Nephron (organoid): Measurements from ENCODE around the gene CDH16.
A peak's percentile ranks its signal among the peaks of the same experiment; 100 is the strongest.

ENCODE experiments used
- H3K27ac Mint-ChIP-seq, 3 experiments: 2 replicates each; pipeline ENCODE4 v1.8.0; 2020; ENCODE audit warnings: mixed read lengths in 3 of 3, mild to moderate bottlenecking in 2 of 3, moderate library complexity in 1 of 3
- H3K27me3 Mint-ChIP-seq: 2 replicates; pipeline ENCODE4 v1.8.0; 2021; ENCODE audit warnings: low read depth, mild to moderate bottlenecking, moderate library complexity, mixed read lengths
- H3K36me3 Mint-ChIP-seq: 2 replicates; pipeline ENCODE4 v1.8.0; 2020; ENCODE audit warnings: low read depth, mixed read lengths
- H3K4me1 Mint-ChIP-seq: 2 replicates; pipeline ENCODE4 v1.8.0; 2020; ENCODE audit warnings: mixed read lengths
- H3K4me3 Mint-ChIP-seq, 3 experiments: 2 replicates each; pipeline ENCODE4 v1.8.0; 2020; ENCODE audit warnings: mild to moderate bottlenecking in 3 of 3, mixed read lengths in 3 of 3, moderate library complexity in 2 of 3
- H3K9me3 Mint-ChIP-seq: 2 replicates; pipeline ENCODE4 v1.8.0; 2020; ENCODE audit warnings: mixed read lengths
- CTCF ChIP-seq, 3 experiments: fragments of 200-600 bp; sonication (generic); IDR thresholded peaks; one replicate each; pipeline ENCODE4 v1.5.0; 2021; ENCODE audit warnings: antibody characterized with exemption in 3 of 3; ENCODE audit not compliant: unreplicated experiment in 3 of 3

CDH16 gene

GRCh38 chr16:66926961-66927436 is 8.3 kb upstream of the CDH16 start:
- no peak for TF ChIP-seq CTCF (IDR thresholded peaks at IDR 0.05; ENCODE audit: unreplicated experiment in 3 of 3)
- Mint-ChIP-seq H3K4me3 (no peak overlapping the region), H3K27ac (no peak overlapping the region), H3K4me1 (peaks cover 24% of the 10 kb centered on the region), H3K27me3 (peaks cover 53% of the 10 kb centered on the region), H3K9me3 (no peaks in the 10 kb centered on the region), H3K36me3 (peaks cover 4% of the 10 kb centered on the region)

- no peaks in the 10 kb centered on the region for H3K36me3 Mint-ChIP-seq
- H3K4me3 Mint-ChIP-seq, result peak overlapping the region; percentile 77 to 85 (median 82)
- H3K27me3 Mint-ChIP-seq, result peaks cover 58% of the 10 kb centered on the region
- no peak overlapping the region for H3K27ac Mint-ChIP-seq
- TF ChIP-seq CTCF (IDR thresholded peaks at IDR 0.05; ENCODE audit: unreplicated experiment in 3 of 3), result no peak
- H3K4me1 Mint-ChIP-seq, result peaks cover 26% of the 10 kb centered on the region
- H3K9me3 Mint-ChIP-seq, result no peaks in the 10 kb centered on the region
Measured at GRCh38 chr16:66926171-66926947, 7.7 kb upstream of the CDH16 start.

- H3K36me3 Mint-ChIP-seq, result no peaks in the 10 kb centered on the region
- no peaks in the 10 kb centered on the region for H3K9me3 Mint-ChIP-seq
- peaks cover 63% of the 10 kb centered on the region for H3K27me3 Mint-ChIP-seq
- no peak for TF ChIP-seq CTCF (IDR thresholded peaks at IDR 0.05; ENCODE audit: unreplicated experiment in 3 of 3)
- peak within 1 kb of the TSS; percentile 77 to 85 (median 82) for H3K4me3 Mint-ChIP-seq
- no peak within 1 kb of the TSS for H3K27ac Mint-ChIP-seq
- peaks cover 30% of the 10 kb centered on the region for H3K4me1 Mint-ChIP-seq
Measured at GRCh38 chr16:66925322-66925840, 6.7 kb upstream of the CDH16 start, which contains the start of gene RRAD. Gene RRAD (minus strand): TSS chr16:66925535. CDS start chr16:66925179, 356 bp downstream.

GRCh38 chr16:66924527-66925321 is 6.0 kb upstream of the CDH16 start:
- Mint-ChIP-seq H3K27me3 (peaks cover 63% of the 10 kb centered on the region), H3K4me3 (peak overlapping the region; percentile 38 to 77 (median 70)), H3K4me1 (peaks cover 30% of the 10 kb centered on the region), H3K36me3 (no peaks in the 10 kb centered on the region), H3K9me3 (no peaks in the 10 kb centered on the region), H3K27ac (no peak overlapping the region)
- peak; percentile 34 to 44 (median 37) for TF ChIP-seq CTCF (IDR thresholded peaks at IDR 0.05; ENCODE audit: unreplicated experiment in 3 of 3)

GRCh38 chr16:66923866-66924265 is 5.2 kb upstream of the CDH16 start:
- H3K4me1 Mint-ChIP-seq, result peaks cover 36% of the 10 kb centered on the region
- TF ChIP-seq CTCF (IDR thresholded peaks at IDR 0.05; ENCODE audit: unreplicated experiment in 3 of 3), result no peak
- peaks cover 70% of the 10 kb centered on the region for H3K27me3 Mint-ChIP-seq
- H3K27ac Mint-ChIP-seq, result no peak overlapping the region
- peak overlapping the region; percentile 13 to 49 (median 34) for H3K4me3 Mint-ChIP-seq
- H3K36me3 Mint-ChIP-seq, result no peaks in the 10 kb centered on the region
- no peaks in the 10 kb centered on the region for H3K9me3 Mint-ChIP-seq
